ENCODE measurements around the gene DOCK9.

The DOCK9 gene

GRCh38 chr13:98809345-98809777 lies 168.5 kb downstream of the DOCK9 start:
- peaks cover 48% of the 10 kb centered on the region for H3K36me3 ChIP-seq (ENCODE audit: insufficient read depth, low read length)

GRCh38 chr13:98807774-98808173 lies 170.1 kb downstream of the DOCK9 start:
- Histone ChIP-seq H3K9ac (ENCODE audit: low read length) (no peak overlapping the region), H3K27me3 (ENCODE audit: control insufficient read depth in 1 of 2, insufficient read depth in 2 of 2, low read length in 2 of 2) (no peaks in the 10 kb centered on the region), H3K9me3 (ENCODE audit: low read length) (no peaks in the 10 kb centered on the region), H3K27ac (ENCODE audit: low read depth, low read length) (no peak overlapping the region), H3K36me3 (ENCODE audit: insufficient read depth, low read length) (peaks cover 55% of the 10 kb centered on the region), H3K4me3 (ENCODE audit: low read depth in 1 of 2, low read length in 2 of 2) (no peak overlapping the region), H3K4me1 (ENCODE audit: insufficient read depth, low read length) (peaks cover 4% of the 10 kb centered on the region)

More at GRCh38 chr13:98809345-98809777, 168.5 kb downstream of the DOCK9 start:
- Histone ChIP-seq H3K9ac (ENCODE audit: low read length) (no peak overlapping the region), H3K9me3 (ENCODE audit: low read length) (no peaks in the 10 kb centered on the region), H3K4me3 (ENCODE audit: low read depth in 1 of 2, low read length in 2 of 2) (no peak overlapping the region), H3K27me3 (ENCODE audit: control insufficient read depth in 1 of 2, insufficient read depth in 2 of 2, low read length in 2 of 2) (no peaks in the 10 kb centered on the region), H3K4me1 (ENCODE audit: insufficient read depth, low read length) (peaks cover 4% of the 10 kb centered on the region), H3K27ac (ENCODE audit: low read depth, low read length) (no peak overlapping the region)

GRCh38 chr13:98804336-98804855 lies 173.5 kb downstream of the DOCK9 start:
- H3K27me3 ChIP-seq (ENCODE audit: control insufficient read depth in 1 of 2, insufficient read depth in 2 of 2, low read length in 2 of 2), result no peaks in the 10 kb centered on the region
- H3K27ac ChIP-seq (ENCODE audit: low read depth, low read length), result no peak overlapping the region
- no peaks in the 10 kb centered on the region for H3K9me3 ChIP-seq (ENCODE audit: low read length)
- H3K36me3 ChIP-seq (ENCODE audit: insufficient read depth, low read length), result peaks cover 54% of the 10 kb centered on the region
- H3K4me1 ChIP-seq (ENCODE audit: insufficient read depth, low read length), result peaks cover 14% of the 10 kb centered on the region
- H3K9ac ChIP-seq (ENCODE audit: low read length), result no peak overlapping the region
- no peak overlapping the region for H3K4me3 ChIP-seq (ENCODE audit: low read depth in 1 of 2, low read length in 2 of 2)

- H3K9ac ChIP-seq (ENCODE audit: low read length), result no peak overlapping the region
- H3K27me3 ChIP-seq (ENCODE audit: control insufficient read depth in 1 of 2, insufficient read depth in 2 of 2, low read length in 2 of 2), result no peaks in the 10 kb centered on the region
- no peak overlapping the region for H3K4me3 ChIP-seq (ENCODE audit: low read depth in 1 of 2, low read length in 2 of 2)
- peaks cover 54% of the 10 kb centered on the region for H3K36me3 ChIP-seq (ENCODE audit: insufficient read depth, low read length)
- H3K27ac ChIP-seq (ENCODE audit: low read depth, low read length), result no peak overlapping the region
- H3K9me3 ChIP-seq (ENCODE audit: low read length), result no peaks in the 10 kb centered on the region
- H3K4me1 ChIP-seq (ENCODE audit: insufficient read depth, low read length), result peaks cover 14% of the 10 kb centered on the region
Measured at GRCh38 chr13:98803921-98804320, 173.9 kb downstream of the DOCK9 start.

- H3K4me3 ChIP-seq (ENCODE audit: low read depth in 1 of 2, low read length in 2 of 2), result no peak overlapping the region
- peaks cover 14% of the 10 kb centered on the region for H3K4me1 ChIP-seq (ENCODE audit: insufficient read depth, low read length)
- peaks cover 56% of the 10 kb centered on the region for H3K36me3 ChIP-seq (ENCODE audit: insufficient read depth, low read length)
- no peaks in the 10 kb centered on the region for H3K9me3 ChIP-seq (ENCODE audit: low read length)
- H3K27me3 ChIP-seq (ENCODE audit: control insufficient read depth in 1 of 2, insufficient read depth in 2 of 2, low read length in 2 of 2), result no peaks in the 10 kb centered on the region
- no peak overlapping the region for H3K9ac ChIP-seq (ENCODE audit: low read length)
- no peak overlapping the region for H3K27ac ChIP-seq (ENCODE audit: low read depth, low read length)
Measured at GRCh38 chr13:98803111-98803561, 174.7 kb downstream of the DOCK9 start.

GRCh38 chr13:98802559-98802958 lies 175.3 kb downstream of the DOCK9 start:
- Histone ChIP-seq H3K4me1 (ENCODE audit: insufficient read depth, low read length) (peaks cover 14% of the 10 kb centered on the region), H3K4me3 (ENCODE audit: low read depth in 1 of 2, low read length in 2 of 2) (no peak overlapping the region), H3K27me3 (ENCODE audit: control insufficient read depth in 1 of 2, insufficient read depth in 2 of 2, low read length in 2 of 2) (no peaks in the 10 kb centered on the region), H3K9me3 (ENCODE audit: low read length) (no peaks in the 10 kb centered on the region), H3K36me3 (ENCODE audit: insufficient read depth, low read length) (peaks cover 56% of the 10 kb centered on the region), H3K27ac (ENCODE audit: low read depth, low read length) (no peak overlapping the region), H3K9ac (ENCODE audit: low read length) (no peak overlapping the region)

GRCh38 chr13:98801626-98802418 lies 176.0 kb downstream of the DOCK9 start:
- H3K27ac ChIP-seq (ENCODE audit: low read depth, low read length), result no peak overlapping the region
- peaks cover 58% of the 10 kb centered on the region for H3K36me3 ChIP-seq (ENCODE audit: insufficient read depth, low read length)
- no peaks in the 10 kb centered on the region for H3K27me3 ChIP-seq (ENCODE audit: control insufficient read depth in 1 of 2, insufficient read depth in 2 of 2, low read length in 2 of 2)
- H3K9me3 ChIP-seq (ENCODE audit: low read length), result no peaks in the 10 kb centered on the region
- no peak overlapping the region for H3K4me3 ChIP-seq (ENCODE audit: low read depth in 1 of 2, low read length in 2 of 2)
- H3K9ac ChIP-seq (ENCODE audit: low read length), result no peak overlapping the region
- peaks cover 14% of the 10 kb centered on the region for H3K4me1 ChIP-seq (ENCODE audit: insufficient read depth, low read length)

- H3K27me3 ChIP-seq (ENCODE audit: control insufficient read depth in 1 of 2, insufficient read depth in 2 of 2, low read length in 2 of 2), result no peaks in the 10 kb centered on the region
- no peak overlapping the region for H3K9ac ChIP-seq (ENCODE audit: low read length)
- H3K27ac ChIP-seq (ENCODE audit: low read depth, low read length), result no peak overlapping the region
- H3K4me3 ChIP-seq (ENCODE audit: low read depth in 1 of 2, low read length in 2 of 2), result no peak overlapping the region
- peaks cover 14% of the 10 kb centered on the region for H3K4me1 ChIP-seq (ENCODE audit: insufficient read depth, low read length)
- peaks cover 61% of the 10 kb centered on the region for H3K36me3 ChIP-seq (ENCODE audit: insufficient read depth, low read length)
- H3K9me3 ChIP-seq (ENCODE audit: low read length), result no peaks in the 10 kb centered on the region
Measured at GRCh38 chr13:98800078-98800477, 177.8 kb downstream of the DOCK9 start.

GRCh38 chr13:98798849-98799645 lies 178.8 kb downstream of the DOCK9 start:
- no peak overlapping the region for H3K27ac ChIP-seq (ENCODE audit: low read depth, low read length)
- H3K4me1 ChIP-seq (ENCODE audit: insufficient read depth, low read length), result peaks cover 14% of the 10 kb centered on the region
- peaks cover 60% of the 10 kb centered on the region for H3K36me3 ChIP-seq (ENCODE audit: insufficient read depth, low read length)
- H3K4me3 ChIP-seq (ENCODE audit: low read depth in 1 of 2, low read length in 2 of 2), result no peak overlapping the region
- no peaks in the 10 kb centered on the region for H3K27me3 ChIP-seq (ENCODE audit: control insufficient read depth in 1 of 2, insufficient read depth in 2 of 2, low read length in 2 of 2)
- H3K9me3 ChIP-seq (ENCODE audit: low read length), result no peaks in the 10 kb centered on the region
- H3K9ac ChIP-seq (ENCODE audit: low read length), result no peak overlapping the region

GRCh38 chr13:98797456-98797855 lies 180.4 kb downstream of the DOCK9 start:
- H3K27ac ChIP-seq (ENCODE audit: low read depth, low read length), result no peak overlapping the region
- no peaks in the 10 kb centered on the region for H3K27me3 ChIP-seq (ENCODE audit: control insufficient read depth in 1 of 2, insufficient read depth in 2 of 2, low read length in 2 of 2)
- peaks cover 8% of the 10 kb centered on the region for H3K4me1 ChIP-seq (ENCODE audit: insufficient read depth, low read length)
- no peaks in the 10 kb centered on the region for H3K9me3 ChIP-seq (ENCODE audit: low read length)
- H3K36me3 ChIP-seq (ENCODE audit: insufficient read depth, low read length), result peaks cover 62% of the 10 kb centered on the region
- H3K9ac ChIP-seq (ENCODE audit: low read length), result no peak overlapping the region
- no peak overlapping the region for H3K4me3 ChIP-seq (ENCODE audit: low read depth in 1 of 2, low read length in 2 of 2)

- Histone ChIP-seq H3K36me3 (ENCODE audit: insufficient read depth, low read length) (peaks cover 62% of the 10 kb centered on the region), H3K4me3 (ENCODE audit: low read depth in 1 of 2, low read length in 2 of 2) (no peak overlapping the region), H3K4me1 (ENCODE audit: insufficient read depth, low read length) (peaks cover 5% of the 10 kb centered on the region), H3K27me3 (ENCODE audit: control insufficient read depth in 1 of 2, insufficient read depth in 2 of 2, low read length in 2 of 2) (no peaks in the 10 kb centered on the region), H3K27ac (ENCODE audit: low read depth, low read length) (no peak overlapping the region), H3K9me3 (ENCODE audit: low read length) (no peaks in the 10 kb centered on the region), H3K9ac (ENCODE audit: low read length) (no peak overlapping the region)
Measured at GRCh38 chr13:98796798-98797197, 181.1 kb downstream of the DOCK9 start.
